Activated T-helper 1 cell treated with anti-CD3 and anti-CD28 coated beads, Interleukin-12 subunit alpha, Interleukin-12 subunit beta, Interleukin-2, Interleukin-4 antibody, amounts not matched to agents 30 ng/mL and 10 ng/mL and 1 ng/mL, durations not matched to agents 14 hours and 24 hours and 36 hours (primary cell): ENCODE results near the gene COL10A1. TPM values are rescaled to one million over a fixed set of nuclear protein-coding genes. Genes with fewer than 3 reads are reported as not detected.
A peak's percentile ranks its signal among the peaks of the same experiment; 100 is the strongest.

ENCODE experiments used
- DNase-seq: peaks from one replicate; pipeline ENCODE4 v3.0.0; 2021; ENCODE audit warnings: low spot score
- H3K27ac Mint-ChIP-seq: one replicate; pipeline ENCODE4 v1.8.0; 2021; ENCODE audit warnings: mild to moderate bottlenecking, mixed read lengths
- H3K27me3 Mint-ChIP-seq: one replicate; pipeline ENCODE4 v1.8.0; 2022; ENCODE audit warnings: mild to moderate bottlenecking, moderate library complexity, mixed read lengths; ENCODE audit not compliant: insufficient read depth
- H3K36me3 Mint-ChIP-seq: one replicate; pipeline ENCODE4 v1.8.0; 2021; ENCODE audit warnings: low read depth, mixed read lengths
- H3K4me1 Mint-ChIP-seq: one replicate; pipeline ENCODE4 v1.8.0; 2021; ENCODE audit warnings: low read depth, mixed read lengths
- H3K4me3 Mint-ChIP-seq: one replicate; pipeline ENCODE4 v1.8.0; 2021; ENCODE audit warnings: mild to moderate bottlenecking, moderate library complexity, mixed read lengths
- H3K9me3 Mint-ChIP-seq: one replicate; pipeline ENCODE4 v1.8.0; 2021; ENCODE audit warnings: mixed read lengths
- intact Hi-C: fragments of 100-400 bp; cut with micrococcal nuclease; formaldehyde crosslinking; loops from one replicate; pipeline ENCODE4 v1.15.1; 2024
- total RNA-seq: library from RNA; stranded (reverse); gene quantifications from 2 replicates; pipeline ENCODE4 v1.2.3, GENCODE V29; 2022

Gene COL10A1
- total RNA-seq, 1 donor from 2014 or later: not detected

- Mint-ChIP-seq H3K9me3 (no peaks in the 10 kb centered on the region), H3K4me3 (no peak overlapping the region), H3K4me1 (no peaks in the 10 kb centered on the region), H3K36me3 (no peaks in the 10 kb centered on the region), H3K27me3 (no peaks in the 10 kb centered on the region), H3K27ac (no peak overlapping the region)
- intact Hi-C loops: no loop called here
- no peak for DNase-seq
Observed at GRCh38 chr6:116152620-116153019, 26.7 kb upstream of the COL10A1 start.

GRCh38 chr6:116145803-116146675 lies 20.1 kb upstream of the COL10A1 start:
- H3K36me3 Mint-ChIP-seq: no peaks in the 10 kb centered on the region
- no peak for DNase-seq
- H3K4me1 Mint-ChIP-seq: no peaks in the 10 kb centered on the region
- no peak overlapping the region for H3K27ac Mint-ChIP-seq
- intact Hi-C loops: no loop called here
- no peaks in the 10 kb centered on the region for H3K27me3 Mint-ChIP-seq
- H3K9me3 Mint-ChIP-seq: no peaks in the 10 kb centered on the region
- no peak overlapping the region for H3K4me3 Mint-ChIP-seq

- no peaks in the 10 kb centered on the region for H3K27me3 Mint-ChIP-seq
- H3K4me3 Mint-ChIP-seq: no peak overlapping the region
- intact Hi-C loops: no loop called here
- no peaks in the 10 kb centered on the region for H3K4me1 Mint-ChIP-seq
- no peak overlapping the region for H3K27ac Mint-ChIP-seq
- no peak for DNase-seq
- no peaks in the 10 kb centered on the region for H3K36me3 Mint-ChIP-seq
- no peaks in the 10 kb centered on the region for H3K9me3 Mint-ChIP-seq
Observed at GRCh38 chr6:116144605-116145004, 18.7 kb upstream of the COL10A1 start.

- peaks cover 9% of the 10 kb centered on the region for H3K4me1 Mint-ChIP-seq
- intact Hi-C loops: no loop called here
- peaks cover 2% of the 10 kb centered on the region for H3K27me3 Mint-ChIP-seq
- no peaks in the 10 kb centered on the region for H3K9me3 Mint-ChIP-seq
- H3K36me3 Mint-ChIP-seq: no peaks in the 10 kb centered on the region
- H3K27ac Mint-ChIP-seq: no peak overlapping the region
- H3K4me3 Mint-ChIP-seq: no peak overlapping the region
- DNase-seq: no peak
Observed at GRCh38 chr6:116139917-116140316, 14.0 kb upstream of the COL10A1 start.

GRCh38 chr6:116136933-116137340 lies 11.0 kb upstream of the COL10A1 start:
- peaks cover 2% of the 10 kb centered on the region for H3K27me3 Mint-ChIP-seq
- H3K36me3 Mint-ChIP-seq: no peaks in the 10 kb centered on the region
- peaks cover 9% of the 10 kb centered on the region for H3K4me1 Mint-ChIP-seq
- no peak overlapping the region for H3K4me3 Mint-ChIP-seq
- H3K9me3 Mint-ChIP-seq: no peaks in the 10 kb centered on the region
- intact Hi-C loops: no loop called here
- peak overlapping the region; percentile 34 for H3K27ac Mint-ChIP-seq
- DNase-seq: no peak

- Mint-ChIP-seq H3K4me3 (no peak overlapping the region), H3K27me3 (peaks cover 2% of the 10 kb centered on the region), H3K27ac (no peak overlapping the region), H3K9me3 (no peaks in the 10 kb centered on the region), H3K36me3 (no peaks in the 10 kb centered on the region), H3K4me1 (peaks cover 9% of the 10 kb centered on the region)
- DNase-seq: no peak
- intact Hi-C loops: no loop called here
Observed at GRCh38 chr6:116136373-116136772, 10.4 kb upstream of the COL10A1 start.

GRCh38 chr6:116133453-116133852 lies 7.5 kb upstream of the COL10A1 start:
- Mint-ChIP-seq H3K9me3 (no peaks in the 10 kb centered on the region), H3K27me3 (no peaks in the 10 kb centered on the region), H3K4me1 (peaks cover 9% of the 10 kb centered on the region), H3K4me3 (no peak overlapping the region), H3K27ac (no peak overlapping the region), H3K36me3 (no peaks in the 10 kb centered on the region)
- DNase-seq: no peak
- intact Hi-C loops: no loop called here

GRCh38 chr6:116127771-116128493 lies 2.0 kb upstream of the COL10A1 start:
- intact Hi-C loops: no loop called here
- Mint-ChIP-seq H3K9me3 (no peaks in the 10 kb centered on the region), H3K36me3 (no peaks in the 10 kb centered on the region), H3K4me1 (no peaks in the 10 kb centered on the region), H3K27me3 (no peaks in the 10 kb centered on the region), H3K27ac (no peak overlapping the region), H3K4me3 (no peak overlapping the region)
- DNase-seq: no peak

GRCh38 chr6:116120430-116120829 lies 5.5 kb downstream of the COL10A1 start:
- H3K27me3 Mint-ChIP-seq: no peaks in the 10 kb centered on the region
- H3K4me3 Mint-ChIP-seq: no peak overlapping the region
- H3K4me1 Mint-ChIP-seq: no peaks in the 10 kb centered on the region
- peaks cover 3% of the 10 kb centered on the region for H3K36me3 Mint-ChIP-seq
- H3K27ac Mint-ChIP-seq: no peak overlapping the region
- DNase-seq: no peak
- intact Hi-C loops: no loop called here
- no peaks in the 10 kb centered on the region for H3K9me3 Mint-ChIP-seq

- Mint-ChIP-seq H3K9me3 (no peaks in the 10 kb centered on the region), H3K4me1 (no peaks in the 10 kb centered on the region), H3K27me3 (no peaks in the 10 kb centered on the region), H3K4me3 (no peak overlapping the region), H3K27ac (no peak overlapping the region), H3K36me3 (peaks cover 6% of the 10 kb centered on the region)
- no peak for DNase-seq
- intact Hi-C loops: no loop called here
Observed at GRCh38 chr6:116118608-116119007, 7.3 kb downstream of the COL10A1 start.

- no peak for DNase-seq
- Mint-ChIP-seq H3K9me3 (no peaks in the 10 kb centered on the region), H3K27me3 (no peaks in the 10 kb centered on the region), H3K27ac (no peak overlapping the region), H3K4me3 (no peak overlapping the region), H3K4me1 (no peaks in the 10 kb centered on the region), H3K36me3 (peaks cover 10% of the 10 kb centered on the region)
- intact Hi-C loops: no loop called here
Observed at GRCh38 chr6:116115781-116116180, 10.2 kb downstream of the COL10A1 start.

GRCh38 chr6:116113386-116113785 lies 12.5 kb downstream of the COL10A1 start:
- Mint-ChIP-seq H3K27me3 (no peaks in the 10 kb centered on the region), H3K9me3 (no peaks in the 10 kb centered on the region), H3K36me3 (peaks cover 23% of the 10 kb centered on the region), H3K27ac (no peak overlapping the region), H3K4me1 (no peaks in the 10 kb centered on the region), H3K4me3 (no peak overlapping the region)
- no peak for DNase-seq
- intact Hi-C loops: no loop called here
